OCI-LY3 (cell line): ENCODE data around the gene CDC14B.

Experiments
- EZH2phosphoT487 ChIP-seq: fragments of 200-600 bp; shearing (Covaris generic); IDR thresholded peaks from 2 replicates; pipeline ENCODE4 v1.6.1; 2018; ENCODE audit warnings: antibody characterized with exemption, mixed run types, low read depth
- TF ChIP-seq, protein P1 (sequence below): fragments of 200-600, 300-600 bp; sonication (generic); IDR thresholded peaks from 2 replicates; pipeline ENCODE4 v1.5.1; 2014; ENCODE audit warnings: antibody characterized with exemption, low read length, low read depth

DNA sequence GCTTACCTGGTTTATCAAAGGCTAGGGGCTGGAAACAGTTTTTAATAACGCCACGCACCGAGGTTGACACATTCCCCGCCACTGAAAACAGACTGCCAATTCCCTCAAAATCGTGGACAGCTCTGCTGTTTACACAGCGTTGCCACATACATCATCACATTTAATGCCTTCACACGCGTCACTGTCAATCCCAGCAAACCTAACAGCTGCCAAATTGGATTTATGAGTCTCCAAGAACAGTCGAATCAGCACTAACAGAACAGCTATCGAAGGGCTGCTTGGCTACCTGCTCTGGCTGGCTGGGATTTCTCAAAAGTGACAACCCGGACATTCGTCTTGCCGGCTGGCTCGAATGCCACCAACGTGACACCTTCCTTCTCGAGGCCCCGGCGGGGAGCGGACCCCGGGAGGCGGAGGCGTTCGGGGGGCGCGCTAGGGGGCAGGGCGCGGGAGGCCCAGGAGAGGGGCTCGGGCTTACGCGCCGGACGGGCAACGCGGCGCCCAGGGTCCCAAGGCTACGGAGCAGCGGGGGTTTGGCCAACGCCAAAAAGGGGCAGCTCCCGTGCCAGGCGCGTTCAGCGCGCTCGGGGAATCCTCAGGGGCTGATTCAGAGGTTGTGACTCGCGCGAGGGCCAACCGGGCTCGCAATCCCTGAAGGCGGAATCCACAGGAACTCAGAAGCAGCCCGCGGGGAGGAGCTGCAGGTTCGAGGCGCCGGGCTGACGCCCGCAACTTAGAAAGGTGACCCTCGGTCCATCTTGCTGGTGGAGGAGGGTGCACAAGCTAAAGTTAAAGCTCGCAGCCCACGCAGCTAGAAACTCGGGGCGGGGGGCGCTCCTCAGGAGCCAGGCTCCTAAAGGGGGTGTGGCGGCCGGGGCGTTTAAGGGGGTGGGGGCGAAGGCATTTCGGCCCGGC is 1.2 kb downstream of the CDC14B start:
- no peak for TF ChIP-seq EZH2phosphoT487
- TF ChIP-seq, protein P1, sequence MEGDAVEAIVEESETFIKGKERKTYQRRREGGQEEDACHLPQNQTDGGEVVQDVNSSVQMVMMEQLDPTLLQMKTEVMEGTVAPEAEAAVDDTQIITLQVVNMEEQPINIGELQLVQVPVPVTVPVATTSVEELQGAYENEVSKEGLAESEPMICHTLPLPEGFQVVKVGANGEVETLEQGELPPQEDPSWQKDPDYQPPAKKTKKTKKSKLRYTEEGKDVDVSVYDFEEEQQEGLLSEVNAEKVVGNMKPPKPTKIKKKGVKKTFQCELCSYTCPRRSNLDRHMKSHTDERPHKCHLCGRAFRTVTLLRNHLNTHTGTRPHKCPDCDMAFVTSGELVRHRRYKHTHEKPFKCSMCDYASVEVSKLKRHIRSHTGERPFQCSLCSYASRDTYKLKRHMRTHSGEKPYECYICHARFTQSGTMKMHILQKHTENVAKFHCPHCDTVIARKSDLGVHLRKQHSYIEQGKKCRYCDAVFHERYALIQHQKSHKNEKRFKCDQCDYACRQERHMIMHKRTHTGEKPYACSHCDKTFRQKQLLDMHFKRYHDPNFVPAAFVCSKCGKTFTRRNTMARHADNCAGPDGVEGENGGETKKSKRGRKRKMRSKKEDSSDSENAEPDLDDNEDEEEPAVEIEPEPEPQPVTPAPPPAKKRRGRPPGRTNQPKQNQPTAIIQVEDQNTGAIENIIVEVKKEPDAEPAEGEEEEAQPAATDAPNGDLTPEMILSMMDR, result no peak
